GM12878 (cell line): ENCODE data around the gene RASA1. TPM values are rescaled to one million over a fixed set of nuclear protein-coding genes. Genes with fewer than 3 reads are reported as not detected.

Experiments
- ATF2 ChIP-seq: IDR thresholded peaks from 2 replicates; pipeline ENCODE4 v1.6.1; 2012; ENCODE audit warnings: low read length, inconsistent platforms
- CHD1 ChIP-seq: IDR thresholded peaks from 2 replicates; pipeline ENCODE4 v1.6.1; 2012; ENCODE audit warnings: low read depth, low read length, improper control_type of control experiment
- CREM ChIP-seq: IDR thresholded peaks from 2 replicates; pipeline ENCODE4 v1.6.1; 2014; ENCODE audit warnings: antibody characterized with exemption, low read depth
- EZH2 ChIP-seq: IDR thresholded peaks from 2 replicates; pipeline ENCODE4 v1.6.1; 2012; ENCODE audit warnings: low read depth, mild to moderate bottlenecking, control low read depth, inconsistent platforms, low read length, borderline replicate concordance; ENCODE audit not compliant: control insufficient read depth
- GABPA ChIP-seq: IDR thresholded peaks from 2 replicates; pipeline ENCODE4 v1.6.1; 2014; ENCODE audit warnings: antibody characterized with exemption, low read depth, mild to moderate bottlenecking, inconsistent platforms
- NFYB ChIP-seq: IDR thresholded peaks from 2 replicates; pipeline ENCODE4 v1.6.1; 2011; ENCODE audit warnings: low read depth, mild to moderate bottlenecking, low read length, improper control_type of control experiment, moderate library complexity; ENCODE audit not compliant: insufficient read depth
- NR2F1 ChIP-seq: fragments of 450-650 bp; conservative IDR thresholded peaks from 2 replicates; pipeline ENCODE4 v1.6.1; 2017; ENCODE audit warnings: mild to moderate bottlenecking
- RAD21 ChIP-seq: IDR thresholded peaks from 2 replicates; pipeline ENCODE4 v1.6.1; 2011; ENCODE audit warnings: mild to moderate bottlenecking, low read depth, low read length, moderate library complexity; ENCODE audit not compliant: insufficient read depth
- RB1 ChIP-seq: fragments of 450-650 bp; formaldehyde crosslinking; IDR thresholded peaks from 2 replicates; pipeline ENCODE4 v1.6.1; 2017; ENCODE audit warnings: mild to moderate bottlenecking, borderline replicate concordance
- RCOR1 ChIP-seq: conservative IDR thresholded peaks from 2 replicates; pipeline ENCODE4 v1.6.1; 2012; ENCODE audit warnings: low read depth, low read length, improper control_type of control experiment
- REST ChIP-seq: IDR thresholded peaks from 2 replicates; pipeline ENCODE4 v1.6.1; 2012; ENCODE audit warnings: mild to moderate bottlenecking, low read depth, low read length
- SIN3A ChIP-seq: IDR thresholded peaks from 2 replicates; pipeline ENCODE4 v1.6.1; 2012; ENCODE audit warnings: low read depth, low read length, improper control_type of control experiment
- YY1 ChIP-seq: IDR thresholded peaks from 2 replicates; pipeline ENCODE4 v1.6.1; 2011; ENCODE audit warnings: low read depth, mild to moderate bottlenecking, low read length
- ZBED1 ChIP-seq: IDR thresholded peaks from 2 replicates; pipeline ENCODE4 v1.6.1; 2016; ENCODE audit warnings: borderline replicate concordance
- ZNF217 ChIP-seq: fragments of 450-650 bp; IDR thresholded peaks from 2 replicates; pipeline ENCODE4 v1.6.1; 2017; ENCODE audit warnings: antibody characterized with exemption, mild to moderate bottlenecking
- polyA plus RNA-seq, 11 experiments: library from polyadenylated mRNA; depleted of rRNA in 4 of 11; unstranded in 6 of 11; stranded (reverse) in 5 of 11; fragments of >200 nt; fragmentation: Nextera tagmentation in 4 of 11; fragmentation: Illumina TruSeq in 1 of 11; extraction: Ambion mirVana in 4 of 11; extraction: Trizol in 1 of 11; gene quantifications; 1 replicate in 1 of 11; 2 replicates in 10 of 11; pipeline versions ENCODE4 v1.2.1 to v1.2.3, GENCODE V29; 2011 to 2016; ENCODE audit warnings: inconsistent platforms in 2 of 11, missing spikeins in 2 of 11, low read depth in 1 of 11
- total RNA-seq, 4 experiments: library from RNA; depleted of rRNA in 3 of 4; stranded (reverse); fragments of >200 nt in 3 of 4; fragmentation: Illumina TruSeq in 1 of 4; extraction: Trizol in 1 of 4; gene quantifications; 2 replicates each; pipeline versions ENCODE4 v1.2.1 to v1.2.3, GENCODE V29; 2013 to 2021
- TF ChIP-seq, protein P1 (sequence below): fragments of 450-650 bp; IDR thresholded peaks from 2 replicates; pipeline ENCODE4 v1.6.1; 2016; ENCODE audit warnings: mild to moderate bottlenecking, moderate library complexity, borderline replicate concordance
- TF ChIP-seq, protein P2 (sequence below): IDR thresholded peaks from 2 replicates; pipeline ENCODE4 v1.6.1; 2011; ENCODE audit warnings: borderline replicate concordance, low read depth, mild to moderate bottlenecking, moderate library complexity, low read length; ENCODE audit not compliant: insufficient read depth, poor library complexity, severe bottlenecking

The RASA1 gene
- total and polyA plus RNA-seq, 10 of the 15 experiments (the other 5 are each of a cell fraction or from before 2014, with no cell fraction given): 7.8 to 72.3 (median 21.8) TPM

GRCh38 chr5:87266914-87267573 lies 639 bp upstream of the RASA1 start (continued):
- TF ChIP-seq GABPA (0 out of 2 replicates have a peak, but pooled peaks have one; percentile 24), CHD1 (0 out of 2 replicates have a peak, but pooled peaks have one; percentile 11), YY1 (no peak), EZH2 (no peak), ZNF217 (no peak), NFYB (no peak), RCOR1 (no peak), ATF2 (no peak), SIN3A (no peak), RB1 (no peak), CREM (peak; percentile 17; the same call in 1 of the 2 replicates), RAD21 (no peak), REST (no peak), NR2F1 (no peak), ZBED1 (0 out of 2 replicates have a peak, but pooled peaks have one; percentile 62)
- TF ChIP-seq, protein P1, sequence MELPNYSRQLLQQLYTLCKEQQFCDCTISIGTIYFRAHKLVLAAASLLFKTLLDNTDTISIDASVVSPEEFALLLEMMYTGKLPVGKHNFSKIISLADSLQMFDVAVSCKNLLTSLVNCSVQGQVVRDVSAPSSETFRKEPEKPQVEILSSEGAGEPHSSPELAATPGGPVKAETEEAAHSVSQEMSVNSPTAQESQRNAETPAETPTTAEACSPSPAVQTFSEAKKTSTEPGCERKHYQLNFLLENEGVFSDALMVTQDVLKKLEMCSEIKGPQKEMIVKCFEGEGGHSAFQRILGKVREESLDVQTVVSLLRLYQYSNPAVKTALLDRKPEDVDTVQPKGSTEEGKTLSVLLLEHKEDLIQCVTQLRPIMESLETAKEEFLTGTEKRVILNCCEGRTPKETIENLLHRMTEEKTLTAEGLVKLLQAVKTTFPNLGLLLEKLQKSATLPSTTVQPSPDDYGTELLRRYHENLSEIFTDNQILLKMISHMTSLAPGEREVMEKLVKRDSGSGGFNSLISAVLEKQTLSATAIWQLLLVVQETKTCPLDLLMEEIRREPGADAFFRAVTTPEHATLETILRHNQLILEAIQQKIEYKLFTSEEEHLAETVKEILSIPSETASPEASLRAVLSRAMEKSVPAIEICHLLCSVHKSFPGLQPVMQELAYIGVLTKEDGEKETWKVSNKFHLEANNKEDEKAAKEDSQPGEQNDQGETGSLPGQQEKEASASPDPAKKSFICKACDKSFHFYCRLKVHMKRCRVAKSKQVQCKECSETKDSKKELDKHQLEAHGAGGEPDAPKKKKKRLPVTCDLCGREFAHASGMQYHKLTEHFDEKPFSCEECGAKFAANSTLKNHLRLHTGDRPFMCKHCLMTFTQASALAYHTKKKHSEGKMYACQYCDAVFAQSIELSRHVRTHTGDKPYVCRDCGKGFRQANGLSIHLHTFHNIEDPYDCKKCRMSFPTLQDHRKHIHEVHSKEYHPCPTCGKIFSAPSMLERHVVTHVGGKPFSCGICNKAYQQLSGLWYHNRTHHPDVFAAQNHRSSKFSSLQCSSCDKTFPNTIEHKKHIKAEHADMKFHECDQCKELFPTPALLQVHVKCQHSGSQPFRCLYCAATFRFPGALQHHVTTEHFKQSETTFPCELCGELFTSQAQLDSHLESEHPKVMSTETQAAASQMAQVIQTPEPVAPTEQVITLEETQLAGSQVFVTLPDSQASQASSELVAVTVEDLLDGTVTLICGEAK: no peak
- TF ChIP-seq, protein P2, sequence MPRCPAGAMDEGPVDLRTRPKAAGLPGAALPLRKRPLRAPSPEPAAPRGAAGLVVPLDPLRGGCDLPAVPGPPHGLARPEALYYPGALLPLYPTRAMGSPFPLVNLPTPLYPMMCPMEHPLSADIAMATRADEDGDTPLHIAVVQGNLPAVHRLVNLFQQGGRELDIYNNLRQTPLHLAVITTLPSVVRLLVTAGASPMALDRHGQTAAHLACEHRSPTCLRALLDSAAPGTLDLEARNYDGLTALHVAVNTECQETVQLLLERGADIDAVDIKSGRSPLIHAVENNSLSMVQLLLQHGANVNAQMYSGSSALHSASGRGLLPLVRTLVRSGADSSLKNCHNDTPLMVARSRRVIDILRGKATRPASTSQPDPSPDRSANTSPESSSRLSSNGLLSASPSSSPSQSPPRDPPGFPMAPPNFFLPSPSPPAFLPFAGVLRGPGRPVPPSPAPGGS: no peak
- TF ChIP-seq, all 136 proteins: peak for 15
